SU-DHL-6 (cell line): Measurements from ENCODE around the gene PCIF1.

ENCODE experiments used
- H2AFZ ChIP-seq: fragments of 200-600 bp; sonication (generic); 2 replicates; pipeline ENCODE4 v1.6.1; 2014; ENCODE audit warnings: low read depth, mild to moderate bottlenecking, moderate library complexity, mixed read lengths, antibody characterized with exemption, low read length; ENCODE audit not compliant: severe bottlenecking
- H3F3A ChIP-seq: fragments of 200-600 bp; shearing (Covaris generic); 2 replicates; pipeline ENCODE4 v1.6.0; 2016; ENCODE audit warnings: antibody characterized with exemption, mild to moderate bottlenecking; ENCODE audit not compliant: insufficient read depth
- H3K27ac ChIP-seq: fragments of 200-600 bp; sonication (generic); 2 replicates; pipeline ENCODE4 v1.5.1; 2016; ENCODE audit warnings: low read depth, mild to moderate bottlenecking, low read length, moderate library complexity, mixed read lengths
- H3K27me3 ChIP-seq: fragments of 200-600 bp; sonication (generic), shearing (Covaris generic); 2 replicates; pipeline ENCODE4 v1.6.0; 2014; ENCODE audit warnings: mild to moderate bottlenecking, low read length
- H3K36me3 ChIP-seq: fragments of 200-600 bp; sonication (generic); 2 replicates; pipeline ENCODE4 v1.6.1; 2014; ENCODE audit warnings: mild to moderate bottlenecking, low read length, mixed read lengths
- H3K4me2 ChIP-seq: fragments of 300-600, 200-600 bp; shearing (Covaris generic), sonication (generic); 2 replicates; pipeline ENCODE4 v1.6.0; 2014; ENCODE audit warnings: low read length, low read depth, mild to moderate bottlenecking; ENCODE audit not compliant: poor library complexity, severe bottlenecking
- H3K4me3 ChIP-seq: fragments of 200-600 bp; sonication (generic); 2 replicates; pipeline ENCODE4 v1.5.1; 2014; ENCODE audit warnings: antibody characterized with exemption, low read length, mild to moderate bottlenecking, mixed read lengths; ENCODE audit not compliant: insufficient read depth, poor library complexity, severe bottlenecking
- H3K79me2 ChIP-seq: fragments of 200-600 bp; sonication (generic); 2 replicates; pipeline ENCODE4 v1.6.1; 2014; ENCODE audit warnings: mild to moderate bottlenecking, low read length, moderate library complexity; ENCODE audit not compliant: insufficient read depth
- H3K9ac ChIP-seq: fragments of 200-600 bp; sonication (generic); 2 replicates; pipeline ENCODE4 v1.7.0; 2014; ENCODE audit warnings: mild to moderate bottlenecking, low read length
- H3K9me2 ChIP-seq: fragments of 200-600 bp; sonication (generic); replicated peaks from 2 replicates; pipeline ENCODE4 v1.6.1; 2014; ENCODE audit warnings: low read length; ENCODE audit not compliant: insufficient read depth
- H3K9me3 ChIP-seq: fragments of 200-600 bp; sonication (generic); 2 replicates; pipeline ENCODE4 v1.6.1; 2014; ENCODE audit warnings: low read length, mixed read lengths; ENCODE audit not compliant: insufficient read depth
- H4K20me1 ChIP-seq: fragments of 200-600 bp; sonication (generic); 2 replicates; pipeline ENCODE4 v1.6.1; 2014; ENCODE audit warnings: low read depth, mild to moderate bottlenecking, antibody characterized with exemption, low read length, moderate library complexity, mixed read lengths
- CTCF ChIP-seq: fragments of 200-600 bp; sonication (generic); IDR thresholded peaks from one replicate; pipeline ENCODE4 v1.5.1; 2017; ENCODE audit warnings: antibody characterized with exemption, mild to moderate bottlenecking, low read length, moderate library complexity; ENCODE audit not compliant: insufficient read depth, poor library complexity, severe bottlenecking
- EZH2phosphoT487 ChIP-seq: fragments of 200-600 bp; sonication (generic), shearing (Covaris generic); conservative IDR thresholded peaks from 2 replicates; pipeline ENCODE4 v1.6.1; 2018; ENCODE audit warnings: mild to moderate bottlenecking, antibody characterized with exemption, low read length, moderate library complexity, mixed read lengths

The PCIF1 gene

GRCh38 chr20:45934586-45935415 is at the start of gene PCIF1:
PCIF1 (plus strand) TSS chr20:45934683; CDS start chr20:45939000, 4,317 bp downstream.
- peak within 1 kb of the TSS; percentile 49 for H2AFZ ChIP-seq
- TF ChIP-seq EZH2phosphoT487 (no peak), CTCF (no peak)

GRCh38 chr20:45886590-45887345 is 47.7 kb upstream of the PCIF1 start:
- Histone ChIP-seq H3K4me3 (no peak overlapping the region), H3K27ac (no peak overlapping the region), H4K20me1 (no peaks in the 10 kb centered on the region), H3K9ac (no peak overlapping the region), H3F3A (no peaks in the 10 kb centered on the region), H3K79me2 (no peaks in the 10 kb centered on the region; the same call in 1 of the 2 replicates), H3K9me2 (no peaks in the 10 kb centered on the region), H3K36me3 (no peaks in the 10 kb centered on the region), H3K4me2 (no peak overlapping the region), H3K9me3 (no peaks in the 10 kb centered on the region), H2AFZ (no peak overlapping the region), H3K27me3 (no peaks in the 10 kb centered on the region)
- TF ChIP-seq EZH2phosphoT487 (no peak), CTCF (no peak)

More at GRCh38 chr20:45934586-45935415, at the start of gene PCIF1:
- Histone ChIP-seq H3K4me2 (peak within 1 kb of the TSS; percentile 85), H3F3A (no peaks in the 10 kb centered on the region), H3K27ac (peak within 1 kb of the TSS; percentile 89), H3K4me3 (peak within 1 kb of the TSS; percentile 97), H3K27me3 (no peaks in the 10 kb centered on the region), H3K36me3 (peaks cover 8% of the 10 kb centered on the region), H3K9ac (peak within 1 kb of the TSS; percentile 99), H4K20me1 (no peaks in the 10 kb centered on the region), H3K9me2 (no peaks in the 10 kb centered on the region), H3K79me2 (peaks cover 27% of the 10 kb centered on the region), H3K9me3 (no peaks in the 10 kb centered on the region)

- no peak within 1 kb of the TSS for H3K4me2 ChIP-seq
- no peak within 1 kb of the TSS for H3K27ac ChIP-seq
- no peaks in the 10 kb centered on the region for H3K9me2 ChIP-seq
- no peak for TF ChIP-seq CTCF
- TF ChIP-seq EZH2phosphoT487 = no peak
- no peaks in the 10 kb centered on the region for H3K9me3 ChIP-seq
- H3F3A ChIP-seq = no peaks in the 10 kb centered on the region
- H4K20me1 ChIP-seq = no peaks in the 10 kb centered on the region
- no peak within 1 kb of the TSS for H2AFZ ChIP-seq
- no peak within 1 kb of the TSS for H3K9ac ChIP-seq
- no peaks in the 10 kb centered on the region for H3K27me3 ChIP-seq
- H3K36me3 ChIP-seq = no peaks in the 10 kb centered on the region
- H3K79me2 ChIP-seq = no peaks in the 10 kb centered on the region
- H3K4me3 ChIP-seq = no peak within 1 kb of the TSS
Measured at GRCh38 chr20:45887346-45887715, 47.2 kb upstream of the PCIF1 start, which contains the start of gene SPATA25. SPATA25 (minus strand) TSS chr20:45887622; CDS start chr20:45887590, 32 bp downstream.
